HS-5 (cell line): ENCODE results near the gene KLHL13.

Experiments
- DNase-seq: peaks from one replicate; pipeline ENCODE4 v3.0.0-alpha.2; 2012; ENCODE audit warnings: low read depth

Gene KLHL13

DNA sequence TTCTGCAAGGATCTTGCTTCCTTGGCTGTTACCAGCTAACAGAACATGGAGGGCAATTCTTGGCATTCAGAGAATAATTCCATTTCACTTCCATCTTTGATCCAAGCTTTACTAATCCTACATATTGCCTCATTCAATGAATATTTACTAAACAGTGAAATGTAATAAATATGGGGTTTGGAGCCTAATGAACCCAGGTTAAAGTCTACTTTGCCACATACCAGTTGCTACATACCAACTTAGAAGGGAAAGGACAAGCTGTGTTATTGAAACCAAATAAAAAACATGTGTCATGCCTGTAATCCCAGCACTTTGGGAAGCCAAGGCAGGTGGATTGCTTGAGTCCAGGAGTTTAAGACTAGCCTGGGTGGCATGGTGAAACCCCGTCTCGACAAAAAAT is 265.6 kb downstream of the KLHL13 start:
- no peak for DNase-seq
